HG03521 (cell line): ENCODE data around the gene EXOSC7.
"Not testable (repeated sequence)": the region's sequence is repeated elsewhere in the genome, so short reads cannot be mapped to it uniquely, and the experiment has no call there.

Experiments
- ATAC-seq: cut with Tn5 transposase; IDR thresholded peaks from one replicate; pipeline ENCODE4 v1.9.1; 2021; ENCODE audit warnings: mild to moderate bottlenecking, moderate library complexity; ENCODE audit not compliant: unreplicated experiment

Gene EXOSC7

GRCh38 chr3:45053805-45054195 lies 77.8 kb downstream of the EXOSC7 start:
- ATAC-seq = not testable (repeated sequence)

GRCh38 chr3:45054196-45054857 lies 78.3 kb downstream of the EXOSC7 start:
- ATAC-seq = no peak

- ATAC-seq = no peak
Measured at GRCh38 chr3:45055032-45055410, 79.0 kb downstream of the EXOSC7 start.

GRCh38 chr3:45055411-45056143 lies 79.5 kb downstream of the EXOSC7 start:
- ATAC-seq = no peak

GRCh38 chr3:45056608-45057301 lies 80.7 kb downstream of the EXOSC7 start:
- ATAC-seq = no peak

- no peak for ATAC-seq
Measured at GRCh38 chr3:45057557-45057956, 81.5 kb downstream of the EXOSC7 start.

GRCh38 chr3:45059132-45059531 lies 83.1 kb downstream of the EXOSC7 start:
- ATAC-seq = no peak

- no peak for ATAC-seq
Measured at GRCh38 chr3:45060165-45060892, 84.3 kb downstream of the EXOSC7 start.
